D721Med (cell line): Measurements from ENCODE around the gene GALNT8.

ENCODE experiments used
- DNase-seq: peaks from one replicate; pipeline ENCODE4 v3.0.0; 2011; ENCODE audit warnings: low spot score; ENCODE audit not compliant: insufficient read length
- FAIRE-seq: peaks from 2 replicates; lab custom pipeline; 2011; peaks lifted over from hg19 to GRCh38; lab: Jason Lieb, UNC
- TF ChIP-seq, protein P1 (sequence below): IDR thresholded peaks from 2 replicates; pipeline ENCODE4 v1.5.1; 2012; ENCODE audit warnings: mild to moderate bottlenecking, control low read depth; ENCODE audit not compliant: insufficient read depth; ENCODE audit errors: missing control alignments

The GALNT8 gene

DNA sequence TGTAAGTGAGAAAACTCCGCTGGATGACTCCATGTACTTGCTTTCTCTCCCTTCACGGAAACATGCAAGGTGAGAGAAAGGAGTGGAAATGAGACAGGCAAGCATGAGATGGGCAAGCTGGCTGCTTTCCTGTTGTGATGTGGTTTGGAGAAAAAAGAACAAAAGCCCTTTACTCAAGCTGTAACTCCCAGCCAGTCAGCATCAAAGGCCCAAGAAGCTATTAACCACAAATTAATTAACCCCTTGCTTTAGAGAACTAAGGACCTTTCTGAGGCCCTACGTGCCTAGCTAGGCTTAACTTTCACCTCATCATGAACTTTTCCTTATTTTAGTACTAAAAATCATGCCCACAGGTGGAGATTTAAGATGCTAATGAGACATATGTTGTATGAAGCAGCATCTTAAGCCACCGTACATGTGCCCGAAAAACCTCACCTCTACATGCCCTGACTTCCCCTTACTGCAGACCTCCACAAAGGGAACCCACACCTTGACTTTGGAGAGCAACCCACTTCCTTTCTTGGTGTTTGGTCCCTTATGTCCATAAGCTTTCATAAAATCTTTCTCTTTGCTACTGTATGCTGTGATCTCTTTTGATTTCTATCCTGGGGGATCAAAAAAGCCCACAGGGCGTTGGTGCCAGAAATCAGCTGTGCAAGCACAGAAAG is 87.0 kb downstream of the GALNT8 start:
- DNase-seq (no peak), FAIRE-seq (no peak)
- TF ChIP-seq, protein P1, sequence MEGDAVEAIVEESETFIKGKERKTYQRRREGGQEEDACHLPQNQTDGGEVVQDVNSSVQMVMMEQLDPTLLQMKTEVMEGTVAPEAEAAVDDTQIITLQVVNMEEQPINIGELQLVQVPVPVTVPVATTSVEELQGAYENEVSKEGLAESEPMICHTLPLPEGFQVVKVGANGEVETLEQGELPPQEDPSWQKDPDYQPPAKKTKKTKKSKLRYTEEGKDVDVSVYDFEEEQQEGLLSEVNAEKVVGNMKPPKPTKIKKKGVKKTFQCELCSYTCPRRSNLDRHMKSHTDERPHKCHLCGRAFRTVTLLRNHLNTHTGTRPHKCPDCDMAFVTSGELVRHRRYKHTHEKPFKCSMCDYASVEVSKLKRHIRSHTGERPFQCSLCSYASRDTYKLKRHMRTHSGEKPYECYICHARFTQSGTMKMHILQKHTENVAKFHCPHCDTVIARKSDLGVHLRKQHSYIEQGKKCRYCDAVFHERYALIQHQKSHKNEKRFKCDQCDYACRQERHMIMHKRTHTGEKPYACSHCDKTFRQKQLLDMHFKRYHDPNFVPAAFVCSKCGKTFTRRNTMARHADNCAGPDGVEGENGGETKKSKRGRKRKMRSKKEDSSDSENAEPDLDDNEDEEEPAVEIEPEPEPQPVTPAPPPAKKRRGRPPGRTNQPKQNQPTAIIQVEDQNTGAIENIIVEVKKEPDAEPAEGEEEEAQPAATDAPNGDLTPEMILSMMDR: no peak

DNA sequence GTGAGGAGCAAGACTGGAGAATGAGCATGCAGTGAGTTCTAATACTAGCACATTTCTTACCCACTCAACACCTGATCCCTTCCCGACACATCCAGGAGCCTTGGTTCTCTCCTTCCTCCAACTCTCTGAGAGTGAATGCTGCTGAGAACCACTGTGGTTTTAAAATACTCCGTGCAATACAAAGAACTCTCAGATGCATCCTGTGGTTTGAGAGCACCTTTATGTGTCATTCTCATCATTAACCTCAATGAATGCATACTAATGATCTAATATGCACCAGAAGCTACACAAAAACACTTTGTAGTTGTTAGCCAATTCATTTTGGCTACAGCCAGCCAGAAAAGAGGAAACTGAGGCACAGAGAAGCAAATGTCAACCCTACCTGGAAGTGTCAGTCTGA is 87.6 kb downstream of the GALNT8 start:
- DNase-seq (no peak), FAIRE-seq (no peak)
- TF ChIP-seq, protein P1: no peak

DNA sequence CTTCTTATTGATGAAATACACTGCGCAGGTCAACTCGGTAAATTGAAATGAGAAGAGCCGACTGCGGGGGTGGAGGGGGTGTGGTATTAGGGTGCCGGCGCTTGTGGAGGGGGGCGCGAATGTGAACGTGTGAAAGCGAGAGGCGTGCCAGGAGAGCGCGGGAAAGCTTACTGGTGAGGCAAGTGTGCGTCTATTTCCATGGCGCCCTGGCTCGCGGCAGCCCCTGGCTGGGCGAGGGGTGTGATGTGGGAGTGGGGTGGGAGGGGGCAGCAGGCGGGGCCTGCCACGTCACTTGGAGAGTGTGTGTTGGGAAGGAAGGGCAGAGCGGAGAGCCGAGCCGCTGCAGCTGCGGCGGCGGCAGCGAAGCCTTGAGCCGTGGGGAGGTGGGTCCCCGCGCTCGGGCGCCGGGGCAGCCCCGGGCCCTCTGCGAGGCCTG is 88.8 kb downstream of the GALNT8 start:
- TF ChIP-seq, protein P1: no peak
- DNase-seq: peak; percentile 47
- no peak for FAIRE-seq

DNA sequence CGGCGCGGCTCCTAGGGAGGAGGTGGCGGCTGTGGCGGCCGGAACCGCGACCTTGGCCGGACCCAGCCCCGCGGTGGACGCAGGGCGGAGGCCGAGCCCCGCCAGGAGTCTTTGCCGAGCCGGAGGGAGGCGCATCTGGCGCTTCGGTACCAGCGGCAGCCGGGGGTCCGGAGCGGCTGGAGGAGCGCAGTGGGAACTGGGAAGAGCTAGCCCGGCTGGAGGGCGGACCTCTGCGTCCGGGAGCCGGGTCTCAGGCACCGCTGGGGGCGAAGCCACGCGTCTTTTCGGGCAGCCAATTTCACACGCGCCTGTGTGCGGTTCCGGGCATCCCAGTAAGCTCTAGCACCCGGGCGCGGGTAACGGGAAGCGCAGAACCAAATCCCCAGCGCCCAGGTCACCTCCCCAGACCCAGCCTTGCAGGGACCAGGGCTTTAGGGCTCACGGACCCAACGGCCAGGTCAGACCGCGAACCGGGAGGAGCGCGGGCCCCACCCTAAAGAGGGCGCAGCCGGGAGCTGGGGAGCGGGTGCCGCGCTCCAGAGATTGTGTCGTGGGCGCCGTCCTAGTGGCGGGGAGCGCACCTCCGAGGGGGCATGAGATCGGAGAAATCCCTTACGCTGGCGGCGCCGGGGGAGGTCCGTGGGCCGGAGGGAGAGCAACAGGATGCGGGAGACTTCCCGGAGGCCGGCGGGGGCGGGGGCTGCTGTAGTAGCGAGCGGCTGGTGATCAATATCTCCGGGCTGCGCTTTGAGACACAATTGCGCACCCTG is 89.4 kb downstream of the GALNT8 start:
- TF ChIP-seq, protein P1: no peak
- DNase-seq: peak; percentile 31

DNA sequence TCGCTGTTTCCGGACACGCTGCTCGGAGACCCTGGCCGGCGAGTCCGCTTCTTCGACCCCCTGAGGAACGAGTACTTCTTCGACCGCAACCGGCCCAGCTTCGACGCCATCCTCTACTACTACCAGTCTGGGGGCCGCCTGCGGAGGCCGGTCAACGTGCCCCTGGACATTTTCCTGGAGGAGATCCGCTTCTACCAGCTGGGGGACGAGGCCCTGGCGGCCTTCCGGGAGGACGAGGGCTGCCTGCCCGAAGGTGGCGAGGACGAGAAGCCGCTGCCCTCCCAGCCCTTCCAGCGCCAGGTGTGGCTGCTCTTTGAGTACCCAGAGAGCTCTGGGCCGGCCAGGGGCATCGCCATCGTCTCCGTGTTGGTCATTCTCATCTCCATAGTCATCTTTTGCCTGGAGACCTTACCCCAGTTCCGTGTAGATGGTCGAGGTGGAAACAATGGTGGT is 90.0 kb downstream of the GALNT8 start:
- TF ChIP-seq, protein P1: no peak
- no peak for DNase-seq
- no peak for FAIRE-seq

More for the DNA sequence above, 89.4 kb downstream of the GALNT8 start:
- FAIRE-seq: no peak

DNA sequence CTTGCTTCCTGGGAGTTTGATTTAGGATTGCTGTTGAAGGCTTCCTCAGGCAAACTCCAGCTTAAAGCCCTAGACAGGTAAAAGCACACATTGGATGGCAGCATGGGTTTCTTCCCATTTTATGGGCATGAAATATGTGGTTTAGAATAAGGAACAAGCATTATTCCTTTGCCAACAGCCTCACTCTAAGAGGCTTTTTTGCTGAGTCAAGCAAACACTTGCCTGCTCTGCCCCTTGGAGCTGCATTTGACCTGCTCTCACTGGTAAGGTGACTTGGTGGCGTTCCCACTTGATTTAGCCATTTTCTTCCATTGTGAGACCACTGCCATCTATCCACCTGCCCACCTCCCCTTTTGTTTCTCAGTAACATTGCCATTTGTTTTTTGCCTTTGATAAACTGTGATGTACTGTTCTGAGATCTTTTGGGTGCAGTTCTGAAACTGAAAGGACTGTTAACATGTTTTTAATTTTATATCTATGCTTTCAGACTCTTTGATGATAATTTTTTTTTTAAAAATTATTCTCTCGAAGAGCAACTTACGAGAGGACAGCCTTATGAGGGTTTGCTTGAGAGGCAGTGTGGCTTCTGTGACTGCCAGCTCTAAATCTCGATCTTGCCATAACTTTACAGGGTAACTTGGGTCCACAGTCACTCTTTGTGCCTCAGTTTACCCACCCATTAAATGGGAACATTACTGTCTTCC is 92.6 kb downstream of the GALNT8 start:
- FAIRE-seq: no peak
- no peak for DNase-seq
- TF ChIP-seq, protein P1: no peak
